ENCODE data around the gene ZNF324. TPM values are rescaled to one million over a fixed set of nuclear protein-coding genes. Genes with fewer than 3 reads are reported as not detected.

ZNF324 gene
- total and polyA plus RNA-seq, 2 of the 13 experiments (the other 11 are each of a cell fraction or from before 2014, with no cell fraction given): 1.1 to 4.7 TPM

GRCh38 chr19:58475714-58476497 lies 9.0 kb downstream of the ZNF324 start, which contains the start of gene ZNF446 (continued):
- TF ChIP-seq DDIT3 (CRISPR knock-in tag; IDR thresholded peaks at IDR 0.05) (no peak), PHF8 (CRISPR knock-in tag; IDR thresholded peaks at IDR 0.05) (peak; percentile 76), ZNF709 (CRISPR knock-in tag; IDR thresholded peaks at IDR 0.05) (peak; percentile 68), BRD4 (CRISPR knock-in tag; IDR thresholded peaks at IDR 0.05) (0 out of 2 replicates have a peak, but pooled peaks have one; percentile 63), STAT6 (CRISPR knock-in tag; IDR thresholded peaks at IDR 0.05; ENCODE audit: borderline replicate concordance) (peak; percentile 87; the same call in 1 of the 2 replicates), MBD4 (IDR thresholded peaks at IDR 0.05; ENCODE audit: borderline replicate concordance, low read length) (no peak), E2F2 (CRISPR knock-in tag; IDR thresholded peaks at IDR 0.05; ENCODE audit: borderline replicate concordance) (0 out of 2 replicates have a peak, but pooled peaks have one; percentile 20), EP300 (IDR thresholded peaks at IDR 0.05; ENCODE audit: low read depth in 2 of 2, low read length in 2 of 2) (peak in 1 of 2 experiments; percentile 43; a peak in 2 of 4 replicates), EP300 (CRISPR knock-in tag; IDR thresholded peaks at IDR 0.05; ENCODE audit: borderline replicate concordance) (no peak), YEATS2 (CRISPR knock-in tag; IDR thresholded peaks at IDR 0.05; ENCODE audit: borderline replicate concordance) (0 out of 2 replicates have a peak, but pooled peaks have one; percentile 77), IKZF4 (CRISPR knock-in tag; IDR thresholded peaks at IDR 0.05; ENCODE audit: borderline replicate concordance, low read depth, not compliant biosample characterization) (peak; percentile 63), JDP2 (CRISPR knock-in tag; IDR thresholded peaks at IDR 0.05; ENCODE audit: borderline replicate concordance) (no peak), EED (CRISPR knock-in tag; IDR thresholded peaks at IDR 0.05) (peak; percentile 86), HBP1 (CRISPR knock-in tag; IDR thresholded peaks at IDR 0.05; ENCODE audit: low read depth) (peak; percentile 81), KLF15 (CRISPR knock-in tag; IDR thresholded peaks at IDR 0.05; ENCODE audit: borderline replicate concordance) (peak; percentile 59; the same call in 1 of the 2 replicates), AHR (CRISPR knock-in tag; IDR thresholded peaks at IDR 0.05) (0 out of 2 replicates have a peak, but pooled peaks have one; percentile 21), MTA3 (CRISPR knock-in tag; IDR thresholded peaks at IDR 0.05) (no peak), HMGXB4 (CRISPR knock-in tag; IDR thresholded peaks at IDR 0.05; ENCODE audit: borderline replicate concordance in 1 of 2, low read depth in 1 of 2) (peak; percentile 35 to 58; a peak in 2 of 4 replicates), ZNF562 (CRISPR knock-in tag; IDR thresholded peaks at IDR 0.05; ENCODE audit: borderline replicate concordance) (no peak), ZNF605 (CRISPR knock-in tag; IDR thresholded peaks at IDR 0.05) (peak; percentile 57; the same call in 1 of the 2 replicates)
